HG02943 (cell line): Measurements from ENCODE around the gene SPACA5.
A peak's percentile ranks its signal among the peaks of the same experiment; 100 is the strongest.
"Not testable (repeated sequence)": the region's sequence is repeated elsewhere in the genome, so short reads cannot be mapped to it uniquely, and the experiment has no call there.

Source experiments
- ATAC-seq: cut with Tn5 transposase; IDR thresholded peaks from one replicate; pipeline ENCODE4 v1.9.1; 2021; ENCODE audit warnings: mild to moderate bottlenecking, low read depth, moderate library complexity; ENCODE audit not compliant: unreplicated experiment

SPACA5 gene

DNA sequence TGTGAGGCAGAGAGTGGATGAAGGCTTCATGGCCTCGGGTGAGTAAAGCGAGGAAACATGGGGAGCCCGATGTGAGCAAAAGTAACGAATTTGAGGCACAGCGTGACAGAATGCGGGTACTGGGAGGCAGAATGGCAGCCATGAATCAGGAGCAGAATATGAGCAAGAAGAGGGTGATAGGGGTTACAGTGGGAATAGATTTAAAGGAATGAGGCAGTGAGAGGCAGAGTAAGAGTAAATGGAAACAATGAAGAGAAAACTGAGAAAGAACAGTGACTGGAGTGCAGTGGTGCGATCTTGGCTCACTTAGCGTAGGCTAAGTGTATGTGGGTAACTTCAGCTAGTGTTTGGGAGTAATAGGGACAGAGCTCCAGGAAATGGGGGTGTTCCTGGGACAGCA is at the start of gene SPACA5:
TSS of gene SPACA5 (plus strand) at position 301 of the 400 bp plus-strand sequence. CDS start 815 bp downstream, outside the sequence.
- not testable (repeated sequence) for ATAC-seq

- not testable (repeated sequence) for ATAC-seq
Measured at GRCh38 chrX:47958206-47958605, 48.6 kb upstream of the SPACA5 start.

DNA sequence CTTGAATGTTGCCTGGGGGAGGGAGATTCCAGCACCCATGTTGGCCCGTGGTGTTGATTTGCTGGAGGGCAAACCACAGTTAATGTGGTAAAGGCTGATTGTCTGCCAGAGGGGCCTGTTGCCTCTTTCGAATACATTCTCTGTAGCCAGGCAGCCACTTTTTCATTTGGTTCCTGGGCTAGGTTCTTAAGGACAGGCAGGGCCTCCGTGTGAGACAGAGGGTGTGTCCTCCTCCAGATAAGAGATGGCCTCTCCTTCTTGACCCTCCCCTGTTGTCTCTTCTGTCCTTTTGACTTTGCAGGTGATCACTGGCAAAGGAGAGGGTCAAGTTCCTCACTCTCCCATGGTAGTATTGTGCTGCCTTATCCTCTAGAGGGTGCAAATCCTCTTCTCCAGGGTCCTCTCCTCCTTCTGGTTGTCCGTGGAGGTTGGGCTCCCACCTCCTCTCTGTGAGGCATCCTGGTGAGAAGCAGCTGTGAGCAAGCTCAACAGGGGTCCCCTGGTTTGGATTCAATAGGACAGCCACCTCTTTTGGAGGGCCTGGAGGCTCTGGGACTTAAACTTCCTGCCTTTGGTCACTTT is 47.9 kb upstream of the SPACA5 start:
- ATAC-seq, result no peak

- ATAC-seq, result no peak
Measured at GRCh38 chrX:47960406-47960805, 46.4 kb upstream of the SPACA5 start.

GRCh38 chrX:47961830-47962229 is 45.0 kb upstream of the SPACA5 start:
- not testable (repeated sequence) for ATAC-seq

- ATAC-seq, result not testable (repeated sequence)
Measured at GRCh38 chrX:47965526-47965925, 41.3 kb upstream of the SPACA5 start.

GRCh38 chrX:47973235-47973634 is 33.6 kb upstream of the SPACA5 start:
- ATAC-seq, result no peak

- no peak for ATAC-seq
Measured at GRCh38 chrX:47976254-47977151, 30.3 kb upstream of the SPACA5 start.

DNA sequence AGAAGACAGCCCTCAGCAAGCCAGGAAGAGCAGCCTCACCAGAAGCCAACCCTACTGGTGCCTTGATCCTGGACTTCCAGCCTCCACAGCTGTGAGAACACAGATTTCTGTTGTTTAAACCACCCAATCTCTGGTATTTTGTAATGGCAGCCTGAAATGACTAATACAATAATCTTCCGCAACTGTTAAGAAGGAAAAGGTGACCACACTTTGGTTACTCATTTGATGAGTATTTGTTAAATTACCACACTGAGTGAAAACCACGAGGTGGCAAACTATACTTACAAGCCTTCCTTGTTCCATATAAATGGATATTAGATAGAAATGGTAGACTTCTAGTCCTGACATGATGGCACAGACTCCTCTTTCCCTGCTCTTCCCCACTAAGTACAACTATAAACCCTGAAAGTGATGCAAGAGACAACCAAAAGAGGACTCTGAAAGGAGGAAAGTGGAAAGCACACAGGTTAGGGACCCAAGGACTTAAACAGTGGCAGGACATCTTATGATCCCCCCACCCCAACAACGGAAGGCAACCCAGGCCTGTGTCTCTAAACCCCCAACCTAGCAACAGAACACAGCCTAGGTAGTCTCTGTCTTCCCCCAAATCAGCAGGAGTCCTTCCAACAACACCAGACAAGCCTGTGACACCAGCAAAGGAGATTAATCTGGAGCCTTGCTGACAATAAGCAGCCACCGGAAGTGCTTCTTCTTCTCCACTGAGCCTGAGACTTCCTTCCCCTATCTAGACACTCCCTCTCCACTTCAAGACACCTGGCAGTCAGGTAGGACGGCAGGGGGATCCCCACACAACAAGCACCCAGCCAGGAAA is 15.3 kb upstream of the SPACA5 start:
- no peak for ATAC-seq

DNA sequence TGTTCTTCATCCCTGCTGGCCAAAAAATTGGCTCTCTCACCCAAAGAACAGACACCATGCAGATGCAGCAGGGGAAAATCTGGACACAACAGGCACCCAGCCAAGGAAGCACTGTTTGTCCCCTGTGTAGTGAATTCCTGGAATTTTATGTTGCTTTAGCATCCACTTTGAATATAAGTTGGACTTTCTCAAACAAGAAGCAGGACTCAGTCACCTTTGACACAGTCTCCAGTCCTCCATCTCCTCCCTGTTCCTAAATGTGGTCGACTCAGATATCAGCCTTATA is 14.8 kb upstream of the SPACA5 start:
- no peak for ATAC-seq

GRCh38 chrX:47992669-47993068 is 14.1 kb upstream of the SPACA5 start:
- ATAC-seq, result no peak

DNA sequence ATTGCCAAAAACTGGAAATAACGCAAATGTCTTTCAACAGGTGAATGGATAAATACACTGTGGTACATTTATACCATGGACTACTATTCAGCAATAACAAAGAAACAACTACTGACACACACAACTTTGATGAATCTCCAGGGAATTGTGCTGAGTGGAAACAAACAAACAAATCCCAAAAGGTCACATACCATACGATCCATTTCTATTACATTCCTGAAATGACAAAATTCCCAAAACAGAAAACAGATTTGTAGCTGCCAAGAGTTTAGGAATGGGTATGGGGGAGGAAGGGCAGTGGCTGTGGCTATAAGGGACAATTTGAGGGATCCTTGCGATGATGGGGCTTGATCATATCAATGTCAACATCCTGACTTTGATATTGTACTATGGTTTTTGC is 5.5 kb upstream of the SPACA5 start:
- ATAC-seq, result no peak

- ATAC-seq, result no peak
Measured at GRCh38 chrX:48002319-48002718, 4.5 kb upstream of the SPACA5 start.

DNA sequence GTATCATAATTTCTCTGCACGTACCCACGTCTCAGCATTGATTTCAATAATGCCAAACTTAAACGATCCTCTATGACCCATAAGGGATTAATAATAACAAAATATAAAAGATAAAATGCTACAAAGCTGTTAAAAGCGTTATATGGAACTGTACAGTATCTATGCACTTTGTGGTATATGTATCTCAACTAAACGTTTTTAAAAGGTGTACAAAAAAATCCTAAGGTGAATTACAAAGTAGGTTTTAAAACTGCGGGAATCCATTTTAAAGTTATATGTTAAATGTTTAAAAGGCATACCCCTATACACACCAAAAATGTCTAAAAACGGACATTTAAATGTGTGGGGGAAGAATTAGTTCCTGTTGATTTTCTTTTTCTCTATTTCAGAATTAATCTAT is 3.9 kb upstream of the SPACA5 start:
- no peak for ATAC-seq

GRCh38 chrX:48003367-48003757 is 3.4 kb upstream of the SPACA5 start:
- ATAC-seq, result peak; percentile 30

DNA sequence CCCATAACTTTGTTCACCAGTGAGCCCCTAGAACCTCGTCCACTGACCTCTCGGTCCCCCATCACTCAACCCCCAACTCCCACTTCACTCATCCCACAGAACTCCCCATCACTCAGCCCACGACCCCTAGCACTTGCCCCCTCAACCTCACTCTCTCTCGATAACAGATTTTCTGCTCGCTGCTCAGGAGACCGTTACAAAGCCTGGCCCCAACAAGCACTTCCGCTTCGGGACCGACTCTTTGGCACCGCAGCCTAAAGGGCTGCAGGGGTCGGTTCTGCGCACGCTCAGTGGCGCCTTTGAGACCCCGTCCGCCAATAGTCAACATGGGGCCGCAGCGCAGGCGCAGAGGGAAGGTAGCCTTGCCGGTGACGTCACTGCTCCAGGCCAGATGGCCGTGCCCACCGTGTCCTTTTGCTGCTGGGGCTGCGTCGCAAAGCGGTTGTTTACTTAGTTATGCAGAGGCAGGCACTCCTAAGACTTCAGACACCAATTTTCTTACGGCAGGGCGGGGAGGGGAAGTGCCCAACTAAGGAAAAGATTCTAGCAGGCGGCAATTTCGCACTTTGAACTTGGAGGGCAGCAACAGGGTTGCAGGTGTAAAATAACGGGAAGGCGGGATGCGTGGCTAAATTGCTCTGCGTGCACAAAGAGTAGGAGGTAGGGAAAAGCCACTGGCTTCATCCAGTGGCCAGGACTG is 2.9 kb upstream of the SPACA5 start, which contains the start of gene ZNF182:
TSS of gene ZNF182 (minus strand) at position 232 of the 700 bp plus-strand sequence. CDS start 1,380 bp downstream, outside the sequence.
- ATAC-seq, result peak; percentile 84

DNA sequence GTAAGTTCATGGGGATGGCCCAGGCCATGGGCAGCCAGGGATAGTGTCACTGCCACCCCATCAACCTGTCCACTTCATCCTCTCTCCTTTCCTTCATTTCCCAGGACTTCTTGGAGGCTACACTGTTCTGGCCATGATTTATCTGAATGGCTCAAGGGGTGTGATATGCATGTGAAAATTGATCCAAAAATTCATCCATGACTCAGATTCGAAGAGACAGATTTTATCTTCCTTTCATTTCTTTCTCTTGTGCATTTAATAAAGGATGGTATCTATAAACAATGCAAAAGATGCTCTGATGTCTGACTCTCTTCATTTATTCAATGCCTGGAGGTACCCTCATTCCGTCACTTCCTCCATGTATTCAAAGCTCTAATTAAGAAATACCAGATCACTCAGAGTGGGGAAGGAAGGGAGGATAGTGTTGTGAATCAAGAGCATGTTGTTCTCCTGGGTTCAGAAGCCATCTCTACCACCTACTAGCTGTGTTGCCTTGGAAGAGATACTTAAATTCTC is 2.7 kb downstream of the SPACA5 start:
- not testable (repeated sequence) for ATAC-seq

DNA sequence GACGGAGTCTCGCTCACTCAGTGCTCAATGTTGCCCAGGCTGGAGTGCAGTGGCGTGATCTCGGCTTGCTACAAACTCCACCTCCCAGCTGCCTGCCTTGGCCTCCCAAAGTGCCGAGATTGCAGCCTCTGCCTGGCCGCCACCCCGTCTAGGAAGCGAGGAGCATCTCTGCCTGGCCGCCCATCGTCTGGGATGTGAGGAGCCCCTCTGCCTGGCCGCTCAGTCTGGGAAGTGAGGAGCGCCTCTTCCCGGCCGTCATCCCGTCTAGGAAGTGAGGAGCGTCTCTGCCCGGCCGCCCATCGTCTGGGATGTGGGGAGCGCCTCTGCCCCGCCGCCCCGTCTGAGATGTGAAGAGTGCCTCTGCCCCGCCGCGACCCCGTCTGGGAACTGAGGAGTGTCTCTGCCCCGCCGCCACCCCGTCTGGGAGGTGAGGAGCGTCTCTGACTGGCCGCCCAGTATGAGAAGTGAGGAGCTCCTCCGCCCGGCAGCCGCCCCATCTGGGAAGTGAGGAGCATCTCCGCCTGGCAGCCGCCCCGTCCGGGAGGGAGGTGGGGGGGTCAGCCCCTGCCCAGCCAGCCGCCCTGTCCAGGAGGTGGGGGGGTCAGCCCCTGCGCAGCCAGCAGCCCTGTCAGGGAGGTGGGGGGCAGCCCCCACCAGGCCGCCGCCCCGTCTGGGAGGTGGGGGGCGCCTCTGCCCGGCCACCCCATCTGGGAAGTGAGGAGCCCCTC is 10.0 kb downstream of the SPACA5 start:
- ATAC-seq, result not testable (repeated sequence)

GRCh38 chrX:48019892-48020291 is 13.1 kb downstream of the SPACA5 start:
- ATAC-seq, result not testable (repeated sequence)

GRCh38 chrX:48020472-48020871 is 13.7 kb downstream of the SPACA5 start:
- ATAC-seq, result not testable (repeated sequence)
